HG03139 (cell line): ENCODE results near the gene ERCC6L2.

Experiments used
- ATAC-seq: cut with Tn5 transposase; IDR thresholded peaks from one replicate; pipeline ENCODE4 v1.9.1; 2021; ENCODE audit not compliant: unreplicated experiment

ERCC6L2 gene

GRCh38 chr9:95971815-95972214 is 96.3 kb downstream of the ERCC6L2 start:
- ATAC-seq, result no peak

- no peak for ATAC-seq
Observed at GRCh38 chr9:95974389-95974788, 98.9 kb downstream of the ERCC6L2 start.

- ATAC-seq, result no peak
Observed at GRCh38 chr9:95977371-95977770, 101.9 kb downstream of the ERCC6L2 start.

GRCh38 chr9:95978106-95978505 is 102.6 kb downstream of the ERCC6L2 start:
- ATAC-seq, result no peak

- ATAC-seq, result no peak
Observed at GRCh38 chr9:95979446-95979845, 104.0 kb downstream of the ERCC6L2 start.

GRCh38 chr9:95980262-95981125 is 105.0 kb downstream of the ERCC6L2 start:
- no peak for ATAC-seq

GRCh38 chr9:95981761-95982390 is 106.4 kb downstream of the ERCC6L2 start:
- ATAC-seq, result no peak

- no peak for ATAC-seq
Observed at GRCh38 chr9:95985440-95986055, 110.1 kb downstream of the ERCC6L2 start.

GRCh38 chr9:95989297-95989696 is 113.8 kb downstream of the ERCC6L2 start:
- ATAC-seq, result no peak

- no peak for ATAC-seq
Observed at GRCh38 chr9:95991326-95991725, 115.8 kb downstream of the ERCC6L2 start.

- ATAC-seq, result no peak
Observed at GRCh38 chr9:95992536-95992935, 117.0 kb downstream of the ERCC6L2 start.

GRCh38 chr9:95993337-95993736 is 117.8 kb downstream of the ERCC6L2 start:
- ATAC-seq, result no peak

- no peak for ATAC-seq
Observed at GRCh38 chr9:95999390-95999789, 123.9 kb downstream of the ERCC6L2 start.

- ATAC-seq, result no peak
Observed at GRCh38 chr9:96004379-96004778, 128.9 kb downstream of the ERCC6L2 start.

- no peak for ATAC-seq
Observed at GRCh38 chr9:96006296-96006879, 130.9 kb downstream of the ERCC6L2 start.

- no peak for ATAC-seq
Observed at GRCh38 chr9:96006961-96007360, 131.5 kb downstream of the ERCC6L2 start.

GRCh38 chr9:96008502-96009222 is 133.2 kb downstream of the ERCC6L2 start:
- no peak for ATAC-seq

- ATAC-seq, result no peak
Observed at GRCh38 chr9:96009223-96009602, 133.7 kb downstream of the ERCC6L2 start.

- ATAC-seq, result no peak
Observed at GRCh38 chr9:96009690-96010472, 134.4 kb downstream of the ERCC6L2 start.

- no peak for ATAC-seq
Observed at GRCh38 chr9:96014078-96014477, 138.6 kb downstream of the ERCC6L2 start.
